SK-N-SH (cell line): ENCODE results near the gene GAS7.

Source experiments
- CTCF ChIP-seq: fragments of 200-600 bp; sonication (generic); IDR thresholded peaks from 2 replicates; pipeline ENCODE4 v1.6.1; 2017; ENCODE audit warnings: antibody characterized with exemption, mild to moderate bottlenecking, moderate library complexity
- RCOR1 ChIP-seq: fragments of 150-350 bp; IDR thresholded peaks from 2 replicates; pipeline ENCODE4 v1.6.1; 2017; ENCODE audit warnings: antibody characterized with exemption, low read length

GRCh38 chr17:10172241-10172741, 26.1 kb downstream of the GAS7 start:
- TF ChIP-seq CTCF (no peak), RCOR1 (no peak)
